HepG2 (cell line): ENCODE measurements around the gene PFDN2. TPM values are rescaled to one million over a fixed set of nuclear protein-coding genes. Genes with fewer than 3 reads are reported as not detected.

Source experiments
- BCL6 ChIP-seq: IDR thresholded peaks from 2 replicates; pipeline ENCODE4 v1.6.1; 2016; ENCODE audit warnings: missing genetic modification reagents, missing compliant biosample characterization
- DZIP1 ChIP-seq: sonication (generic); formaldehyde crosslinking; IDR thresholded peaks from 2 replicates; pipeline ENCODE4 v1.5.0; 2020; ENCODE audit warnings: mild to moderate bottlenecking, missing genetic modification reagents
- GATAD2A ChIP-seq: IDR thresholded peaks from 2 replicates; pipeline ENCODE4 v1.6.1; 2016
- HDAC1 ChIP-seq: sonication (generic); formaldehyde crosslinking; IDR thresholded peaks from 2 replicates; pipeline ENCODE4 v1.5.1; 2020; ENCODE audit warnings: mild to moderate bottlenecking, missing genetic modification reagents
- HOXA9 ChIP-seq: sonication (generic); formaldehyde crosslinking; IDR thresholded peaks from 2 replicates; pipeline ENCODE4 v1.8.1; 2022; ENCODE audit warnings: missing genetic modification reagents, mild to moderate bottlenecking, moderate library complexity, borderline replicate concordance
- MTA1 ChIP-seq: sonication (generic); formaldehyde crosslinking; IDR thresholded peaks from 2 replicates; pipeline ENCODE4 v1.4.0; 2020; ENCODE audit warnings: missing genetic modification reagents, mild to moderate bottlenecking, borderline replicate concordance
- PBX3 ChIP-seq: sonication (generic); formaldehyde crosslinking; IDR thresholded peaks from 2 replicates; pipeline ENCODE4 v1.8.1; 2023; ENCODE audit warnings: missing genetic modification reagents, inconsistent platforms, borderline replicate concordance
- RFX1 ChIP-seq: fragments of 450-650 bp; IDR thresholded peaks from 2 replicates; pipeline ENCODE4 v1.6.1; 2017
- RNF2 ChIP-seq: fragments of 450-650 bp; conservative IDR thresholded peaks from 2 replicates; pipeline ENCODE4 v1.6.1; 2016; ENCODE audit warnings: low read depth
- TBP ChIP-seq: sonication (generic); formaldehyde crosslinking; IDR thresholded peaks from 2 replicates; pipeline ENCODE4 v1.5.0; 2020; ENCODE audit warnings: missing genetic modification reagents
- TEAD3 ChIP-seq: optimal IDR thresholded peaks from 2 replicates; pipeline ENCODE3; 2016; ENCODE audit warnings: borderline replicate concordance
- ZBTB4 ChIP-seq: sonication (generic); formaldehyde crosslinking; IDR thresholded peaks from 2 replicates; pipeline ENCODE4 v1.4.0; 2020; ENCODE audit warnings: missing genetic modification reagents, mild to moderate bottlenecking, borderline replicate concordance
- ZNF264 ChIP-seq: sonication (generic); formaldehyde crosslinking; IDR thresholded peaks from 2 replicates; pipeline ENCODE4 v1.4.0; 2020; ENCODE audit warnings: missing genetic modification reagents
- ZNF333 ChIP-seq: sonication (generic); formaldehyde crosslinking; IDR thresholded peaks from 2 replicates; pipeline ENCODE4 v1.4.0; 2020; ENCODE audit warnings: mild to moderate bottlenecking, missing genetic modification reagents, borderline replicate concordance
- ZNF432 ChIP-seq: sonication (generic); formaldehyde crosslinking; IDR thresholded peaks from 2 replicates; pipeline ENCODE4 v1.5.0; 2020; ENCODE audit warnings: missing genetic modification reagents, mild to moderate bottlenecking, borderline replicate concordance
- ZNF570 ChIP-seq: sonication (generic); formaldehyde crosslinking; IDR thresholded peaks from 2 replicates; pipeline ENCODE4 v1.4.0; 2020; ENCODE audit warnings: mild to moderate bottlenecking, missing genetic modification reagents, borderline replicate concordance
- ZNF615 ChIP-seq: sonication (generic); formaldehyde crosslinking; IDR thresholded peaks from 2 replicates; pipeline ENCODE4 v1.5.0; 2020; ENCODE audit warnings: mild to moderate bottlenecking, missing genetic modification reagents, borderline replicate concordance
- polyA plus RNA-seq, 8 experiments: library from polyadenylated mRNA; depleted of rRNA in 3 of 8; stranded (reverse) in 7 of 8; unstranded in 1 of 8; fragments of >200 nt; fragmentation: Illumina TruSeq in 4 of 8; extraction: Trizol in 4 of 8; gene quantifications; 2 replicates each; pipeline versions ENCODE4 v1.2.1 to v1.2.3, GENCODE V29; 2011 to 2016; ENCODE audit warnings: low read depth in 4 of 8, missing spikeins in 1 of 8, mixed read lengths in 1 of 8; ENCODE audit not compliant: insufficient read depth in 1 of 8
- total RNA-seq, 5 experiments: library from RNA; depleted of rRNA; stranded (reverse); fragments of >200 nt; fragmentation: Illumina TruSeq; extraction: Trizol; gene quantifications; 2 replicates each; pipeline ENCODE4 v1.2.3, GENCODE V29; 2016; ENCODE audit warnings: low read depth in 1 of 5
- TF ChIP-seq, protein P1 (sequence below): sonication (generic); formaldehyde crosslinking; IDR thresholded peaks from 2 replicates; pipeline ENCODE4 v1.4.0; 2020; ENCODE audit warnings: missing genetic modification reagents
- TF ChIP-seq, protein P2 (sequence below): sonication (generic); formaldehyde crosslinking; IDR thresholded peaks from 2 replicates; pipeline ENCODE4 v1.8.1; 2022; ENCODE audit warnings: mild to moderate bottlenecking, missing genetic modification reagents

The PFDN2 gene
- total and polyA plus RNA-seq, 2 of the 13 experiments (the other 11 are each of a cell fraction or from before 2014, with no cell fraction given): 62.6 to 63.6 TPM

DNA sequence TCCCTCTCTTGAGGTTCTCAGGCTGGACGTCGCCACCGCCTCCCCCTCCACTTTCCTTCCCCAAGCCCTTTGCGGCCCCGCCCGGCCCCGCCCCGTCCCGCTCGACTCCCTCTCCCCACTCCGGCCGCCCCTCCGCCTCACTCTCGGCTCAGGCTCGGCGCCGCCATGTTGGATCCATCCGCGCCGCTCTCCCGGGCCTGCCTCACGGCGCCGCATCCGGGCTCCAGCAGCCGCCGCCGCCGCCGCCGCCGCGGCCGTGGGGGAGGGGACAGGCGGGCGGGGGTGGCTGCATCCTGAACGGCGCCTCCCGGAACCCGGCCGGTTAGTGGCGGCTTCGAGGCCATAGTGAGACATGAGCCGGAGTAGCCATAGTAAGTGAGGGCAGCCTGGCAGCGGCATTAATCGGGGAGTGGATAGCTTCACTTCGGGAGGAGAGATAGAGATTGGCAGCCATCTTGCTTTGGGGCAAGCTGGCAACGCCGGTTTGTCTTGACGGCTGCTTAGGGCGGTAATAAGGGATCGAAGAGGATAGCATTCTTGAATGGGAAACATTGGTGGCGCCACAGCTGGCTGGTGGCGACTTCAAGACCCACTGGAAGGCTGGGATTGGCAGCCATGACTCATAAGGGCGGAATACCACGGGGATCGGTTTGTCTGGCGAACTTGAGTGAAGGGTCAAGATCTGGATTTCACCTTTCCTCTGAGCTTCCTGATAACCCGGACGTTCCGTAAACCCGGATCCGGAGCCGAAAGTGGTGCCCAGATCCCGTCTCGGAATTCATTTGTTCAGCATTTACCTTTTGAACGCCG is 14.8 kb upstream of the PFDN2 start, which contains the start of gene DEDD (continued):
- TF ChIP-seq DZIP1 (CRISPR knock-in tag) (no peak; the same call in 1 of the 2 replicates), ZNF264 (CRISPR knock-in tag) (0 out of 2 replicates have a peak, but pooled peaks have one; percentile 52), PBX3 (CRISPR knock-in tag) (no peak), RNF2 (no peak), TEAD3 (CRISPR knock-in tag) (peak; percentile 27), RFX1 (no peak), HDAC1 (CRISPR knock-in tag) (no peak; the same call in 1 of the 2 replicates), ZNF432 (CRISPR knock-in tag) (no peak), HOXA9 (no peak), MTA1 (no peak), TBP (no peak), GATAD2A (CRISPR knock-in tag) (peak; percentile 49; the same call in 1 of the 2 replicates), BCL6 (CRISPR knock-in tag) (peak; percentile 39; the same call in 1 of the 2 replicates), ZNF333 (CRISPR knock-in tag) (0 out of 2 replicates have a peak, but pooled peaks have one; percentile 56), ZNF570 (CRISPR knock-in tag) (no peak), ZNF615 (CRISPR knock-in tag) (no peak), ZBTB4 (no peak; the same call in 1 of the 2 replicates)
- TF ChIP-seq, protein P1, sequence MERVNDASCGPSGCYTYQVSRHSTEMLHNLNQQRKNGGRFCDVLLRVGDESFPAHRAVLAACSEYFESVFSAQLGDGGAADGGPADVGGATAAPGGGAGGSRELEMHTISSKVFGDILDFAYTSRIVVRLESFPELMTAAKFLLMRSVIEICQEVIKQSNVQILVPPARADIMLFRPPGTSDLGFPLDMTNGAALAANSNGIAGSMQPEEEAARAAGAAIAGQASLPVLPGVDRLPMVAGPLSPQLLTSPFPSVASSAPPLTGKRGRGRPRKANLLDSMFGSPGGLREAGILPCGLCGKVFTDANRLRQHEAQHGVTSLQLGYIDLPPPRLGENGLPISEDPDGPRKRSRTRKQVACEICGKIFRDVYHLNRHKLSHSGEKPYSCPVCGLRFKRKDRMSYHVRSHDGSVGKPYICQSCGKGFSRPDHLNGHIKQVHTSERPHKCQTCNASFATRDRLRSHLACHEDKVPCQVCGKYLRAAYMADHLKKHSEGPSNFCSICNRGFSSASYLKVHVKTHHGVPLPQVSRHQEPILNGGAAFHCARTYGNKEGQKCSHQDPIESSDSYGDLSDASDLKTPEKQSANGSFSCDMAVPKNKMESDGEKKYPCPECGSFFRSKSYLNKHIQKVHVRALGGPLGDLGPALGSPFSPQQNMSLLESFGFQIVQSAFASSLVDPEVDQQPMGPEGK: no peak
- TF ChIP-seq, protein P2, sequence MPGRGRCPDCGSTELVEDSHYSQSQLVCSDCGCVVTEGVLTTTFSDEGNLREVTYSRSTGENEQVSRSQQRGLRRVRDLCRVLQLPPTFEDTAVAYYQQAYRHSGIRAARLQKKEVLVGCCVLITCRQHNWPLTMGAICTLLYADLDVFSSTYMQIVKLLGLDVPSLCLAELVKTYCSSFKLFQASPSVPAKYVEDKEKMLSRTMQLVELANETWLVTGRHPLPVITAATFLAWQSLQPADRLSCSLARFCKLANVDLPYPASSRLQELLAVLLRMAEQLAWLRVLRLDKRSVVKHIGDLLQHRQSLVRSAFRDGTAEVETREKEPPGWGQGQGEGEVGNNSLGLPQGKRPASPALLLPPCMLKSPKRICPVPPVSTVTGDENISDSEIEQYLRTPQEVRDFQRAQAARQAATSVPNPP (CRISPR knock-in tag): peak; percentile 35; the same call in 1 of the 2 replicates
